B cell (primary cell): ENCODE measurements around the gene TNFRSF1A. TPM values are rescaled to one million over a fixed set of nuclear protein-coding genes. Genes with fewer than 3 reads are reported as not detected.
"Not testable (repeated sequence)": the region's sequence is repeated elsewhere in the genome, so short reads cannot be mapped to it uniquely, and the experiment has no call there.

ENCODE experiments used
- ATAC-seq: fragments of 200-7000 bp; cut with Tn5 transposase; one replicate; pipeline ENCODE4 v1.10.0; 2021; ENCODE audit warnings: low read depth, mild to moderate bottlenecking, moderate number of reproducible peaks, moderate library complexity
- CTCF ChIA-PET: fragments of 350-600 bp; sonication (Branson Sonifier 250); formaldehyde crosslinking; loops from one replicate; lab custom pipeline; 2021; ENCODE audit warnings: antibody characterized with exemption, inconsistent platforms; lab: Charles Lee
- POLR2A ChIA-PET: fragments of 350-600 bp; sonication (Branson Sonifier 250); formaldehyde crosslinking; loops from one replicate; lab custom pipeline; 2021; ENCODE audit warnings: antibody characterized with exemption; lab: Charles Lee
- DNase-seq: peaks from one replicate; pipeline ENCODE4 v3.0.0; 2013
- H2AFZ ChIP-seq: 2 replicates; pipeline ENCODE4 v1.6.1; 2012; ENCODE audit warnings: mild to moderate bottlenecking, low read depth, low read length; ENCODE audit not compliant: insufficient read depth, poor library complexity, severe bottlenecking
- H3K27ac ChIP-seq, 2 donors: 1 replicate in 1 of 2; 2 replicates in 1 of 2; pipeline ENCODE4 v1.5.1; 2012 to 2013; ENCODE audit warnings: low read length in 2 of 2, mild to moderate bottlenecking in 2 of 2, moderate library complexity in 1 of 2
- H3K27me3 ChIP-seq, 4 experiments: fragments of 200-600 bp in 1 of 4; sonication (generic) in 1 of 4; replicated peaks in 1 of 4; 1 replicate in 2 of 4; 2 replicates in 2 of 4; pipeline versions ENCODE4 v1.6.1 to v1.7.0; 2013 to 2016; ENCODE audit warnings: low read length in 3 of 4, mild to moderate bottlenecking in 2 of 4, mixed read lengths in 1 of 4, moderate library complexity in 1 of 4; ENCODE audit not compliant: insufficient read depth in 4 of 4, control insufficient read depth in 3 of 4; ENCODE audit errors: control extremely low read depth in 1 of 4
- H3K36me3 ChIP-seq, 2 experiments: replicated peaks in 1 of 2; 1 replicate in 1 of 2; 2 replicates in 1 of 2; pipeline versions ENCODE4 v1.6.1 to v1.7.1; 2013; ENCODE audit warnings: low read length in 1 of 2; ENCODE audit not compliant: insufficient read depth in 2 of 2, control insufficient read depth in 1 of 2; ENCODE audit errors: control extremely low read depth in 1 of 2, extremely low read depth in 1 of 2
- H3K4me1 ChIP-seq, 2 donors: fragments of 200-600 bp in 1 of 2; sonication (generic) in 1 of 2; 1 replicate in 1 of 2; 2 replicates in 1 of 2; pipeline versions ENCODE4 v1.5.1 to v1.6.1; 2013 to 2017; ENCODE audit warnings: low read length in 2 of 2; ENCODE audit not compliant: control insufficient read depth in 2 of 2, insufficient read depth in 2 of 2
- H3K4me2 ChIP-seq: replicated peaks from 2 replicates; pipeline ENCODE3; 2012; ENCODE audit warnings: mild to moderate bottlenecking, low read depth, low read length; ENCODE audit not compliant: poor library complexity, severe bottlenecking
- H3K4me3 ChIP-seq, 5 experiments: fragments of 200-600 bp in 1 of 5; sonication (generic) in 1 of 5; 1 replicate in 3 of 5; 2 replicates in 2 of 5; pipeline versions ENCODE4 v1.5.1 to v1.7.0; 2011 to 2016; ENCODE audit warnings: low read length in 4 of 5, mild to moderate bottlenecking in 4 of 5, low read depth in 2 of 5, control low read depth in 1 of 5, moderate library complexity in 1 of 5; ENCODE audit not compliant: insufficient read depth in 1 of 5; ENCODE audit errors: control extremely low read depth in 1 of 5, extremely low read depth in 1 of 5
- H3K79me2 ChIP-seq: fragments of 200-600 bp; sonication (generic); one replicate; pipeline ENCODE4 v1.6.0; 2016; ENCODE audit warnings: low read length; ENCODE audit not compliant: control insufficient read depth, insufficient read depth
- H3K9ac ChIP-seq: fragments of 200-600 bp; sonication (generic); 2 replicates; pipeline ENCODE4 v1.6.1; 2017; ENCODE audit warnings: mild to moderate bottlenecking, low read length, moderate library complexity
- H3K9me3 ChIP-seq, 3 donors: one replicate each; pipeline versions ENCODE4 v1.6.1 to v1.7.1; 2013; ENCODE audit warnings: low read length in 2 of 3; ENCODE audit not compliant: control insufficient read depth in 2 of 3, insufficient read depth in 1 of 3; ENCODE audit errors: control extremely low read depth in 1 of 3
- H4K20me1 ChIP-seq: 2 replicates; pipeline ENCODE4 v1.6.0; 2012; ENCODE audit warnings: mild to moderate bottlenecking, low read length; ENCODE audit not compliant: insufficient read depth, control insufficient read depth, poor library complexity, severe bottlenecking
- H3K27ac Mint-ChIP-seq: one replicate; pipeline ENCODE4 v1.8.0; 2021; ENCODE audit warnings: mixed read lengths
- H3K27me3 Mint-ChIP-seq: one replicate; pipeline ENCODE4 v1.8.0; 2021; ENCODE audit warnings: mixed read lengths
- H3K4me1 Mint-ChIP-seq: one replicate; pipeline ENCODE4 v1.8.0; 2021; ENCODE audit warnings: mixed read lengths
- H3K4me3 Mint-ChIP-seq: one replicate; pipeline ENCODE4 v1.8.0; 2021; ENCODE audit warnings: mixed read lengths
- H3K9me3 Mint-ChIP-seq: one replicate; pipeline ENCODE4 v1.8.0; 2022; ENCODE audit warnings: mixed read lengths; ENCODE audit not compliant: insufficient read depth
- WGBS: methylation state at CpG from one replicate; pipeline ENCODE4 v1.1.5; 2013; ENCODE audit warnings: missing lambda C conversion rate; ENCODE audit not compliant: insufficient coverage; 5-methylcytosine and 5-hydroxymethylcytosine counted together
- intact Hi-C: fragments of 100-400 bp; cut with micrococcal nuclease; formaldehyde crosslinking; loops from one replicate; pipeline ENCODE4 v1.10.0; 2022
- polyA plus RNA-seq: library from polyadenylated mRNA; depleted of rRNA; stranded (reverse); fragments of >200 nt; gene quantifications from 2 replicates; pipeline ENCODE4 v1.2.3, GENCODE V29; 2012
- total RNA-seq, 2 donors: library from RNA; stranded (reverse); fragments of 120-200 nt in 1 of 2; gene quantifications; 1 replicate in 1 of 2; 2 replicates in 1 of 2; pipeline versions ENCODE4 v1.2.3 to v1.2.4, GENCODE V29; 2013 to 2022

Gene TNFRSF1A
- total and polyA plus RNA-seq, 2 donors (not counting 1 experiment from before 2014, with no cell fraction given) = 0.59 to 1.6 TPM

DNA sequence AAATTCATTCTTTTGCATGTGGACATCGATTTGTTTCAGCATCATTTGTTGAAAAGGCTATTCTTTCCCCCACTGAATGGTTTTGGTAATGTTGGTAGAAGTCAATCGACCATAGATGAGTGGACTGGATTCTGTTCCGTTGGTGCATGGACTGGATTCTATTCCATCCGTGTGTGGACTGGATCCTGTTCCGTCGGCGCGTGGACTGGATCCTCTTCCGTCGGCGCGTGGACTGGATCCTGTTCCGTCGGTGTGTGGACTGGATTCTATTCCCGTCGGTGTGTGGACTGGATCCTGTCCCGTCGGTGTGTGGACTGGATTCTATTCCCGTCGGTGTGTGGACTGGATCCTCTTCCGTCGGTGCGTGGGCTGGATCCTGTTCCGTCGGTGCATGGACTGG, 52.0 kb downstream of the TNFRSF1A start:
- H3K4me1 ChIP-seq, H3K27me3 ChIP-seq, H3K4me3 Mint-ChIP-seq, H3K36me3 ChIP-seq, H2AFZ ChIP-seq, H3K27ac ChIP-seq, H3K79me2 ChIP-seq, H3K9ac ChIP-seq, H3K4me3 ChIP-seq, POLR2A ChIA-PET, H3K9me3 ChIP-seq, H3K9me3 Mint-ChIP-seq, ATAC-seq, H3K27ac Mint-ChIP-seq, DNase-seq, H3K4me2 ChIP-seq, CTCF ChIA-PET, H3K4me1 Mint-ChIP-seq, H4K20me1 ChIP-seq: not testable (repeated sequence)
- 96% methylated on average over 4 of the region's 25 CpGs for WGBS
- H3K27me3 Mint-ChIP-seq = peaks cover 32% of the 10 kb centered on the region
- intact Hi-C loops = loop anchor here (5.0 kb wide), 1 partner anchor 247 kb away; no protein-coding TSS in a partner anchor

DNA sequence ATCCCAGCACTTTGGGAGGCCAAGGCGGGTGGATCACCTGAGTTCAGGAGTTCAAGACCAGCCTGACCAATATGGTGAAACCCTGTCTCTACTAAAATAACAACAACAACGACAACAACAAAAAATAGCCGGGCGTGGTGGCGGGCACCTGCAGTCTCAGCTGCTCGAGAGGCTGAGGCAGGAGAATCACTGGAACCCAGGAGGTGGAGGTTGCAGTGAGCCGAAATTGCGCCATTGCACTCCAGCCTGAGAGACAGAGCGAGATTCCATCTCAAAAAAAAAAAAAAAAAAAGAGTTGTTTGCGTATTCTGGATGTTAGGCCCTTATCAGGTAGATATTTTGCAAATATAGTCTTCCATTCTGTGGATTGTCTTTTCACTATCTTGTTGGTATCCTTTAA, 52.8 kb downstream of the TNFRSF1A start:
- H4K20me1 ChIP-seq, H3K9me3 ChIP-seq, H2AFZ ChIP-seq, ATAC-seq, H3K4me2 ChIP-seq, H3K27ac ChIP-seq, H3K27me3 ChIP-seq, H3K9ac ChIP-seq, H3K4me1 ChIP-seq, H3K4me1 Mint-ChIP-seq, H3K27ac Mint-ChIP-seq, H3K9me3 Mint-ChIP-seq, POLR2A ChIA-PET, H3K4me3 ChIP-seq, H3K4me3 Mint-ChIP-seq, DNase-seq, H3K36me3 ChIP-seq, H3K79me2 ChIP-seq: not testable (repeated sequence)
- intact Hi-C loops = loop anchor here (5.0 kb wide), 1 partner anchor 248 kb away; no protein-coding TSS in a partner anchor
- peaks cover 34% of the 10 kb centered on the region for H3K27me3 Mint-ChIP-seq
- WGBS = 92% methylated on average over 6 of the region's 10 CpGs
- CTCF ChIA-PET = interaction anchor here (4.1 to 7.5 kb wide), 2 partner anchors 11 to 94 kb away, joined by 20 to 94 read pairs; no protein-coding TSS in a partner anchor
